Astrocyte (in vitro differentiated cells and primary cell): Measurements from ENCODE around the gene KRT79. TPM values are rescaled to one million over a fixed set of nuclear protein-coding genes. Genes with fewer than 3 reads are reported as not detected.

Experiments used
- DNase-seq: peaks from one replicate; pipeline ENCODE4 v3.0.0-alpha.2; 2010; ENCODE audit warnings: low read depth
- FAIRE-seq: peaks from 2 replicates; lab custom pipeline; 2011; peaks lifted over from hg19 to GRCh38; lab: Jason Lieb, UNC
- H2AFZ ChIP-seq: 2 replicates; pipeline ENCODE4 v1.6.0; 2012; ENCODE audit warnings: low read depth, low read length, inconsistent platforms
- H3K27ac ChIP-seq: 2 replicates; pipeline ENCODE4 v1.5.1; 2011; ENCODE audit warnings: low read depth, low read length, inconsistent platforms
- H3K27me3 ChIP-seq: 2 replicates; pipeline ENCODE4 v1.6.0; 2011; ENCODE audit warnings: low read length, inconsistent platforms; ENCODE audit not compliant: insufficient read depth
- H3K36me3 ChIP-seq: 2 replicates; pipeline ENCODE4 v1.5.1; 2011; ENCODE audit warnings: low read length, inconsistent platforms; ENCODE audit not compliant: insufficient read depth
- H3K4me1 ChIP-seq: 2 replicates; pipeline ENCODE4 v1.5.1; 2011; ENCODE audit warnings: low read length, inconsistent platforms; ENCODE audit not compliant: insufficient read depth
- H3K4me2 ChIP-seq: 2 replicates; pipeline ENCODE4 v1.6.0; 2012; ENCODE audit warnings: low read length, inconsistent platforms
- H3K4me3 ChIP-seq: 2 replicates; pipeline ENCODE4 v1.5.1; 2011; ENCODE audit warnings: low read depth, mild to moderate bottlenecking, low read length, inconsistent platforms; ENCODE audit not compliant: insufficient read depth
- H3K79me2 ChIP-seq: 2 replicates; pipeline ENCODE4 v1.6.0; 2012; ENCODE audit warnings: mild to moderate bottlenecking, low read length, inconsistent platforms; ENCODE audit not compliant: insufficient read depth
- H3K9ac ChIP-seq: 2 replicates; pipeline ENCODE4 v1.6.0; 2012; ENCODE audit warnings: mild to moderate bottlenecking, low read length, inconsistent platforms
- H3K9me3 ChIP-seq: 2 replicates; pipeline ENCODE4 v1.5.1; 2012; ENCODE audit warnings: low read depth, mild to moderate bottlenecking, low read length, inconsistent platforms; ENCODE audit not compliant: insufficient read depth
- H4K20me1 ChIP-seq: 2 replicates; pipeline ENCODE4 v1.6.0; 2012; ENCODE audit warnings: low read length, inconsistent platforms; ENCODE audit not compliant: insufficient read depth
- H3K27ac Mint-ChIP-seq: one replicate; pipeline ENCODE4 v1.8.0; 2021; ENCODE audit warnings: mild to moderate bottlenecking, mixed read lengths; ENCODE audit not compliant: unreplicated experiment
- H3K27me3 Mint-ChIP-seq: one replicate; pipeline ENCODE4 v1.8.0; 2021; ENCODE audit warnings: low read depth, mixed read lengths; ENCODE audit not compliant: unreplicated experiment
- H3K36me3 Mint-ChIP-seq: one replicate; pipeline ENCODE4 v1.8.0; 2021; ENCODE audit warnings: low read depth, mixed read lengths; ENCODE audit not compliant: unreplicated experiment
- H3K4me1 Mint-ChIP-seq: one replicate; pipeline ENCODE4 v1.8.0; 2021; ENCODE audit warnings: low read depth, mixed read lengths; ENCODE audit not compliant: unreplicated experiment
- H3K4me3 Mint-ChIP-seq: one replicate; pipeline ENCODE4 v1.8.0; 2021; ENCODE audit warnings: mild to moderate bottlenecking, moderate library complexity, mixed read lengths; ENCODE audit not compliant: unreplicated experiment
- H3K9me3 Mint-ChIP-seq: one replicate; pipeline ENCODE4 v1.8.0; 2021; ENCODE audit warnings: mild to moderate bottlenecking, mixed read lengths; ENCODE audit not compliant: unreplicated experiment
- EZH2 ChIP-seq: IDR thresholded peaks from 2 replicates; pipeline ENCODE4 v1.6.1; 2012; ENCODE audit warnings: mild to moderate bottlenecking, low read length, inconsistent platforms; ENCODE audit not compliant: insufficient read depth
- total RNA-seq: library from RNA; stranded (reverse); gene quantifications from 2 replicates; pipeline ENCODE4 v1.2.1, GENCODE V29; 2021
- TF ChIP-seq, protein P1 (sequence below): IDR thresholded peaks from 2 replicates; pipeline ENCODE4 v1.5.1; 2011; ENCODE audit warnings: low read depth, mild to moderate bottlenecking, inconsistent platforms, low read length, moderate library complexity; ENCODE audit not compliant: insufficient read depth

Gene KRT79
- total RNA-seq, 1 donor from 2014 or later: 0.50 TPM

DNA sequence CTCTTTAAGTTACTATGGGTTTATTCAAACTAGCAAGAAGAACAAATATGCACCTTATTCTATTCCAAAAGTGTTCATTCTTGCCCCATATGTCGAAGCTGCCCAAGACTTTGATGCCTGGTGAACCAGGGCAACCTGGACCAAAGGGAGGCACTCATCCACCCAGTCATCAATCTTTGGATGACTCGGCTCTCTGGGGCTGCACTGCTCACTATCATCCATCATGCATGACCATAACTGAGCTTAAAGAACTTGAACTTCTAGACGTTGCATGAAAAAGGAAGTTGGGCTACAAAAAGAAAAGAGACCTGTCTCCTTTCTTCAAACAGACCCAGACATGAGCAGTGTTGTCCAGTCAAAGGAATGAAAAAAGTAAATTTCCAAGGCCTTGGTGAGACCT is 21.4 kb downstream of the KRT79 start:
- Histone ChIP-seq H3K9ac (no peak overlapping the region), H3K9me3 (no peaks in the 10 kb centered on the region), H3K4me1 (no peaks in the 10 kb centered on the region), H3K79me2 (no peaks in the 10 kb centered on the region), H3K4me2 (no peak overlapping the region), H3K36me3 (no peaks in the 10 kb centered on the region), H3K27ac (no peak overlapping the region), H2AFZ (no peak overlapping the region), H3K27me3 (peaks cover 31% of the 10 kb centered on the region), H3K4me3 (no peak overlapping the region), H4K20me1 (no peaks in the 10 kb centered on the region)
- no peaks in the 10 kb centered on the region for H3K9me3 Mint-ChIP-seq
- H3K4me1 Mint-ChIP-seq: peaks cover 2% of the 10 kb centered on the region
- DNase-seq (no peak), FAIRE-seq (no peak)
- TF ChIP-seq, protein P1, sequence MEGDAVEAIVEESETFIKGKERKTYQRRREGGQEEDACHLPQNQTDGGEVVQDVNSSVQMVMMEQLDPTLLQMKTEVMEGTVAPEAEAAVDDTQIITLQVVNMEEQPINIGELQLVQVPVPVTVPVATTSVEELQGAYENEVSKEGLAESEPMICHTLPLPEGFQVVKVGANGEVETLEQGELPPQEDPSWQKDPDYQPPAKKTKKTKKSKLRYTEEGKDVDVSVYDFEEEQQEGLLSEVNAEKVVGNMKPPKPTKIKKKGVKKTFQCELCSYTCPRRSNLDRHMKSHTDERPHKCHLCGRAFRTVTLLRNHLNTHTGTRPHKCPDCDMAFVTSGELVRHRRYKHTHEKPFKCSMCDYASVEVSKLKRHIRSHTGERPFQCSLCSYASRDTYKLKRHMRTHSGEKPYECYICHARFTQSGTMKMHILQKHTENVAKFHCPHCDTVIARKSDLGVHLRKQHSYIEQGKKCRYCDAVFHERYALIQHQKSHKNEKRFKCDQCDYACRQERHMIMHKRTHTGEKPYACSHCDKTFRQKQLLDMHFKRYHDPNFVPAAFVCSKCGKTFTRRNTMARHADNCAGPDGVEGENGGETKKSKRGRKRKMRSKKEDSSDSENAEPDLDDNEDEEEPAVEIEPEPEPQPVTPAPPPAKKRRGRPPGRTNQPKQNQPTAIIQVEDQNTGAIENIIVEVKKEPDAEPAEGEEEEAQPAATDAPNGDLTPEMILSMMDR: no peak
- no peak for TF ChIP-seq EZH2
- H3K36me3 Mint-ChIP-seq: peaks cover 4% of the 10 kb centered on the region
- no peak overlapping the region for H3K4me3 Mint-ChIP-seq
- H3K27me3 Mint-ChIP-seq: peaks cover 58% of the 10 kb centered on the region
- no peak overlapping the region for H3K27ac Mint-ChIP-seq

DNA sequence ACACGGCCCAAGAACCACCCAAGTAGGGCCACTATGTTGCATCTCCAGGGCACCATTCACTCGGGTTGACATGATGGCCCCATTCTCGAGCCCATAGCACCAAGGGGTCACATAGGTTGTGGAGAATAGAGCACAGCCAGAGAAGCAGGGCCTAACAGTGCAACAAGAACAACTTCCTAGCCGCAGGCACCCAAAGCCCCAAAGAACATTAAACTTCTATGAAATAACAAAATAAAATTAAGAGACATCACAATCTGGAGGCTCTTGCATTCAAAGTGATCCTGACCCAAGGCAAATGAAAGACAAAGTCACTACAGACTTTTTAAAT is 22.1 kb downstream of the KRT79 start:
- no peak for FAIRE-seq
- Histone ChIP-seq H3K9ac (no peak overlapping the region), H3K27me3 (peaks cover 36% of the 10 kb centered on the region), H3K79me2 (no peaks in the 10 kb centered on the region), H3K36me3 (no peaks in the 10 kb centered on the region), H3K27ac (no peak overlapping the region), H3K4me1 (no peaks in the 10 kb centered on the region), H4K20me1 (no peaks in the 10 kb centered on the region), H2AFZ (no peak overlapping the region), H3K4me3 (no peak overlapping the region), H3K4me2 (no peak overlapping the region), H3K9me3 (no peaks in the 10 kb centered on the region)
- peaks cover 4% of the 10 kb centered on the region for H3K36me3 Mint-ChIP-seq
- H3K9me3 Mint-ChIP-seq: no peaks in the 10 kb centered on the region
- TF ChIP-seq, protein P1: no peak
- no peak for TF ChIP-seq EZH2
- H3K4me3 Mint-ChIP-seq: no peak overlapping the region
- no peak overlapping the region for H3K27ac Mint-ChIP-seq
- DNase-seq: no peak
- H3K27me3 Mint-ChIP-seq: peaks cover 61% of the 10 kb centered on the region
- H3K4me1 Mint-ChIP-seq: peaks cover 2% of the 10 kb centered on the region

DNA sequence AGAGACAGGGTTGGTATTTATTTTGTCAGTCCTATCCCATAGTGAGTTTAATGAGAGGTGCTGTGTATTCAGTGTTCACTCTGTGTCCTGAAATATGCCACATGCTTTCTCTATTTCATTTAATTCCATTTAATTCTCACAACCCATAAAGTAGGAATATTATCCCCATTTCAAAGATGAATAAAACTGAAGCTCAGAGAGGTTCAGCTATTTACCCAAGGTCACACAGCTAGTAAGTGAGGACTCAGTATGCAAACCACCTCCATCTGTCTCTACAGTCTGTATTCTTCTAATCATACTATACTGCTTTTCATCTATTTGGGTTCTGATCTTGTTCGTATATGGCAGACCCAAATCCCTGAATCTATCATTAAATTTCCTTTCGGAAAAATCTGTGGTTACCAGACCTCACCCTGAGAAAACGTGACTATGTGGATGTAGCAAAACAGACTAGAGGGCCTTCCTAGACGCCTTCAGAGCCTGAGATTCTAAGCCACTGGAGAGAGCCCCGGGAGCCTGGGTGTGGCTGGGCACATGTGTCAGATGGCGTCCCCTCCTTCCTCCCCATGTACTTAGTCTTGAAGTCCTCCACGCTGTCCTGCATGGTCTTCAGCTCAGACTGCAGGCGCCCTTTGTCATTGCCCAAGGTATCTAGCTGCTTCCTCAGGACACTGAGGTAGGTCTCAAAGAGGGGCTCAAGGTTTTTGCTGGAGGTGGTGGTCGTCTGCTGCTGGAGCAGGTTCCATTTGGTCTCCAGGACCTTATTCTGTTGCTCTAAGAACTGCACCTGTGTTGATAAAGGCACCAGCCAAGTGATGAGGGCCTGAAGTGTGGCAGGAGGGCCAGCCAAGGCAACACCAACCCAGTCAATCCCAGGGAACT is 22.7 kb downstream of the KRT79 start:
- peaks cover 2% of the 10 kb centered on the region for H3K4me1 Mint-ChIP-seq
- no peak overlapping the region for H3K4me3 ChIP-seq
- no peak overlapping the region for H2AFZ ChIP-seq
- no peak overlapping the region for H3K27ac Mint-ChIP-seq
- H3K27me3 Mint-ChIP-seq: peaks cover 63% of the 10 kb centered on the region
- no peak overlapping the region for H3K27ac ChIP-seq
- FAIRE-seq (no peak), DNase-seq (no peak)
- H3K9me3 Mint-ChIP-seq: no peaks in the 10 kb centered on the region
- TF ChIP-seq EZH2: no peak
- TF ChIP-seq, protein P1: no peak
- no peaks in the 10 kb centered on the region for H3K4me1 ChIP-seq
- no peak overlapping the region for H3K4me2 ChIP-seq
- H3K79me2 ChIP-seq: no peaks in the 10 kb centered on the region
- no peak overlapping the region for H3K4me3 Mint-ChIP-seq
- H3K36me3 ChIP-seq: no peaks in the 10 kb centered on the region
- no peaks in the 10 kb centered on the region for H3K9me3 ChIP-seq
- H3K27me3 ChIP-seq: peaks cover 36% of the 10 kb centered on the region
- H3K9ac ChIP-seq: no peak overlapping the region
- H3K36me3 Mint-ChIP-seq: peaks cover 4% of the 10 kb centered on the region
- H4K20me1 ChIP-seq: no peaks in the 10 kb centered on the region
